ENCODE measurements around the gene SNTG2.

Gene SNTG2

GRCh38 chr2:929925-930324 is 20.7 kb upstream of the SNTG2 start:
- Histone ChIP-seq H3K9me2 (replicated peaks; ENCODE audit: low read depth, low read length) (no peaks in the 10 kb centered on the region), H4K20me1 (ENCODE audit: insufficient read depth, low read length, poor library complexity, severe bottlenecking) (no peaks in the 10 kb centered on the region), H3K4me3 (ENCODE audit: low read length, poor library complexity, severe bottlenecking) (no peak overlapping the region), H3K9ac (ENCODE audit: low read depth, low read length, poor library complexity, severe bottlenecking) (no peak overlapping the region), H3K4me2 (ENCODE audit: low read depth, low read length, poor library complexity, severe bottlenecking) (no peak overlapping the region), H2AFZ (ENCODE audit: low read length) (no peak overlapping the region), H3K36me3 (ENCODE audit: insufficient read depth, low read length) (no peaks in the 10 kb centered on the region), H3K9me3 (ENCODE audit: insufficient read depth, low read depth, low read length) (0 out of 2 replicates have a peak, but pooled peaks cover 3% of the 10 kb centered on the region), H3K4me1 (ENCODE audit: insufficient read depth, low read length, poor library complexity, severe bottlenecking) (no peaks in the 10 kb centered on the region), H3F3A (ENCODE audit: low read depth) (no peaks in the 10 kb centered on the region), H3K79me2 (ENCODE audit: insufficient read depth, low read length) (no peaks in the 10 kb centered on the region), H3K27me3 (ENCODE audit: insufficient read depth, low read length, poor library complexity, severe bottlenecking) (no peaks in the 10 kb centered on the region)
- TF ChIP-seq, protein P1, sequence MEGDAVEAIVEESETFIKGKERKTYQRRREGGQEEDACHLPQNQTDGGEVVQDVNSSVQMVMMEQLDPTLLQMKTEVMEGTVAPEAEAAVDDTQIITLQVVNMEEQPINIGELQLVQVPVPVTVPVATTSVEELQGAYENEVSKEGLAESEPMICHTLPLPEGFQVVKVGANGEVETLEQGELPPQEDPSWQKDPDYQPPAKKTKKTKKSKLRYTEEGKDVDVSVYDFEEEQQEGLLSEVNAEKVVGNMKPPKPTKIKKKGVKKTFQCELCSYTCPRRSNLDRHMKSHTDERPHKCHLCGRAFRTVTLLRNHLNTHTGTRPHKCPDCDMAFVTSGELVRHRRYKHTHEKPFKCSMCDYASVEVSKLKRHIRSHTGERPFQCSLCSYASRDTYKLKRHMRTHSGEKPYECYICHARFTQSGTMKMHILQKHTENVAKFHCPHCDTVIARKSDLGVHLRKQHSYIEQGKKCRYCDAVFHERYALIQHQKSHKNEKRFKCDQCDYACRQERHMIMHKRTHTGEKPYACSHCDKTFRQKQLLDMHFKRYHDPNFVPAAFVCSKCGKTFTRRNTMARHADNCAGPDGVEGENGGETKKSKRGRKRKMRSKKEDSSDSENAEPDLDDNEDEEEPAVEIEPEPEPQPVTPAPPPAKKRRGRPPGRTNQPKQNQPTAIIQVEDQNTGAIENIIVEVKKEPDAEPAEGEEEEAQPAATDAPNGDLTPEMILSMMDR (conservative IDR thresholded peaks at IDR 0.05; ENCODE audit: low read length): no peak
- TF ChIP-seq EZH2phosphoT487 (IDR thresholded peaks at IDR 0.05; ENCODE audit: borderline replicate concordance): no peak

GRCh38 chr2:930935-931334 is 19.7 kb upstream of the SNTG2 start:
- H4K20me1 ChIP-seq (ENCODE audit: insufficient read depth, low read length, poor library complexity, severe bottlenecking): no peaks in the 10 kb centered on the region
- 0 out of 2 replicates have a peak, but pooled peaks cover 3% of the 10 kb centered on the region for H3K9me3 ChIP-seq (ENCODE audit: insufficient read depth, low read depth, low read length)
- no peak overlapping the region for H3K4me3 ChIP-seq (ENCODE audit: low read length, poor library complexity, severe bottlenecking)
- no peak overlapping the region for H2AFZ ChIP-seq (ENCODE audit: low read length)
- H3K9me2 ChIP-seq (replicated peaks; ENCODE audit: low read depth, low read length): no peaks in the 10 kb centered on the region
- no peaks in the 10 kb centered on the region for H3K27me3 ChIP-seq (ENCODE audit: insufficient read depth, low read length, poor library complexity, severe bottlenecking)
- no peak overlapping the region for H3K4me2 ChIP-seq (ENCODE audit: low read depth, low read length, poor library complexity, severe bottlenecking)
- H3K36me3 ChIP-seq (ENCODE audit: insufficient read depth, low read length): no peaks in the 10 kb centered on the region
- TF ChIP-seq, protein P1 (conservative IDR thresholded peaks at IDR 0.05; ENCODE audit: low read length): no peak
- TF ChIP-seq EZH2phosphoT487 (IDR thresholded peaks at IDR 0.05; ENCODE audit: borderline replicate concordance): no peak
- no peaks in the 10 kb centered on the region for H3K4me1 ChIP-seq (ENCODE audit: insufficient read depth, low read length, poor library complexity, severe bottlenecking)
- H3K79me2 ChIP-seq (ENCODE audit: insufficient read depth, low read length): no peaks in the 10 kb centered on the region
- H3F3A ChIP-seq (ENCODE audit: low read depth): no peaks in the 10 kb centered on the region
- no peak overlapping the region for H3K9ac ChIP-seq (ENCODE audit: low read depth, low read length, poor library complexity, severe bottlenecking)

GRCh38 chr2:932320-933115 is 18.1 kb upstream of the SNTG2 start:
- Histone ChIP-seq H3K79me2 (ENCODE audit: insufficient read depth, low read length) (no peaks in the 10 kb centered on the region), H3K9me2 (replicated peaks; ENCODE audit: low read depth, low read length) (no peaks in the 10 kb centered on the region), H3K27me3 (ENCODE audit: insufficient read depth, low read length, poor library complexity, severe bottlenecking) (no peaks in the 10 kb centered on the region), H3F3A (ENCODE audit: low read depth) (no peaks in the 10 kb centered on the region), H3K9ac (ENCODE audit: low read depth, low read length, poor library complexity, severe bottlenecking) (no peak overlapping the region), H3K4me3 (ENCODE audit: low read length, poor library complexity, severe bottlenecking) (no peak overlapping the region), H2AFZ (ENCODE audit: low read length) (no peak overlapping the region), H3K36me3 (ENCODE audit: insufficient read depth, low read length) (no peaks in the 10 kb centered on the region), H3K9me3 (ENCODE audit: insufficient read depth, low read depth, low read length) (no peaks in the 10 kb centered on the region), H3K4me1 (ENCODE audit: insufficient read depth, low read length, poor library complexity, severe bottlenecking) (no peaks in the 10 kb centered on the region), H4K20me1 (ENCODE audit: insufficient read depth, low read length, poor library complexity, severe bottlenecking) (no peaks in the 10 kb centered on the region), H3K4me2 (ENCODE audit: low read depth, low read length, poor library complexity, severe bottlenecking) (no peak overlapping the region)
- TF ChIP-seq, protein P1 (conservative IDR thresholded peaks at IDR 0.05; ENCODE audit: low read length): no peak
- TF ChIP-seq EZH2phosphoT487 (IDR thresholded peaks at IDR 0.05; ENCODE audit: borderline replicate concordance): no peak
